ENCODE results near the gene TIE1.

DNA sequence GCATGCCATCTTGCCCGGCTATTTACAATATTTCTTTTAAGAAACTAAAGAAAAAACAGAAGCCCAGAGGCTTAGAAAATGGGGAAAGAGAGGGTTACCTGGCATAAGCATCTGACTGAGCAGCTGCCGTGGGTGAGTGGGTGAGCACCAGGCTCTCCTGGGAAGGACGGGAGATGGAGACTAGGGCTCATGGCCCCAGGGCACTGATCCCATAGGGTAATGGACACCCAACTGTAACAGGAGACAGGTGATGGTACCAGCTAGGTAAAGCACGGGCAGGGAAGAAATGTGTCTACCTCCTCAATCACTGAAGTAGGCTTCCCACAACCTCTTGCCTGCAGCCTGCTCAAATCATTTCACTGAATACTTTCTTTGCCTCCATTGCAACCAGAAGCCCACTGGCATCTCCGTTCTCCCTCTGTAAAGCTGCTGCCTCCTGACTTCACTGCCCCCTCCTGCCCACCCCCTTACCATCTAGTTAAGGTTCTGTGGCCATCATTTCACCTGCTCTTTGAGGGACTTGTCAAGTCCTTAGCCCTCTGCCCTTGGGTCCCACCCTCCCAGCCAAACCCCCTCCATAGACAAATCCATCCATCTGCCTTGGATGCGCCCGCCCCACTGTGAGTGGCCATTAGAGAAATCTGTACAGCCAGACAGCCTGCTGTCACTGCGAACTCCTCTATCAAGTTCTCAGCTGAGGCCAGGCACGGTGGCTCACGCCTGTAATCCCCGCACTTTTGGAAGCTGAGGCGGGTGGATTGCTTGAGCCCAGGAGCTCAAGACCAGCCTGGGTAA lies 24.8 kb upstream of the TIE1 start:
- TF ChIP-seq REST (IDR thresholded peaks at IDR 0.05; ENCODE audit: insufficient read depth in 1 of 2, low read depth in 2 of 2, low read length in 2 of 2) (no peak), POLR2AphosphoS5 (IDR thresholded peaks at IDR 0.05; ENCODE audit: low read depth, low read length) (no peak), SIN3A (IDR thresholded peaks at IDR 0.05; ENCODE audit: borderline replicate concordance, insufficient read depth, low read length) (no peak), TAF1 (IDR thresholded peaks at IDR 0.05; ENCODE audit: borderline replicate concordance, insufficient read depth, low read length) (no peak), FOXP2 (optimal IDR thresholded peaks at IDR 0.05; ENCODE audit: borderline replicate concordance, extremely low read depth, extremely low read length, insufficient read depth) (no peak)

Measured in PFSK-1 (cell line).